Panc1 (cell line): ENCODE data around the gene ADGRB3. TPM values are rescaled to one million over a fixed set of nuclear protein-coding genes. Genes with fewer than 3 reads are reported as not detected.
"Not testable (repeated sequence)": the region's sequence is repeated elsewhere in the genome, so short reads cannot be mapped to it uniquely, and the experiment has no call there.

Experiments used
- ATAC-seq: fragments of 200-7000 bp; cut with Tn5 transposase; 2 replicates; pipeline ENCODE4 v1.9.1; 2020; ENCODE audit warnings: mild to moderate bottlenecking, moderate library complexity
- BruUV-seq: library from RNA; stranded (reverse); fragments of 400-500 nt; replicated peaks from 2 replicates; lab custom pipeline; 2021; lab: Mats Ljungman, UMichigan
- CTCF ChIA-PET: fragments of 300-600 bp; sonication (Branson Sonifier 250); formaldehyde crosslinking; loops from one replicate; lab custom pipeline; 2022; ENCODE audit warnings: antibody characterized with exemption; lab: Charles Lee
- POLR2A ChIA-PET: fragments of 300-600 bp; sonication (Branson Sonifier 250); formaldehyde crosslinking; loops from one replicate; lab custom pipeline; 2022; ENCODE audit warnings: antibody characterized with exemption; lab: Charles Lee
- DNase-seq: peaks from one replicate; pipeline ENCODE4 v3.0.0-alpha.2; 2010; ENCODE audit warnings: low read depth, low spot score
- H3K27ac ChIP-seq: 2 replicates; pipeline ENCODE4 v1.5.1; 2011; ENCODE audit warnings: mild to moderate bottlenecking, low read length, inconsistent platforms
- H3K27me3 ChIP-seq: fragments of 200-500 bp; sonication (Bioruptor generic); 2 replicates; pipeline ENCODE4 v1.6.0; 2014; ENCODE audit warnings: low read length, inconsistent platforms; ENCODE audit not compliant: control insufficient read depth, insufficient read depth
- H3K36me3 ChIP-seq: fragments of 200-500 bp; sonication (Bioruptor generic); 2 replicates; pipeline ENCODE4 v1.5.1; 2014; ENCODE audit warnings: inconsistent platforms, mild to moderate bottlenecking, low read length, moderate library complexity; ENCODE audit not compliant: control insufficient read depth, insufficient read depth
- H3K4me1 ChIP-seq: 2 replicates; pipeline ENCODE4 v1.5.1; 2011; ENCODE audit warnings: inconsistent platforms, mild to moderate bottlenecking, low read length, moderate library complexity; ENCODE audit not compliant: control insufficient read depth, insufficient read depth
- H3K4me3 ChIP-seq, 2 experiments: 2 replicates each; pipeline ENCODE4 v1.5.1; 2011 to 2012; ENCODE audit warnings: low read depth in 2 of 2, low read length in 2 of 2, mild to moderate bottlenecking in 2 of 2, inconsistent platforms in 1 of 2, moderate library complexity in 1 of 2
- H3K9me3 ChIP-seq: fragments of 200-500 bp; sonication (Bioruptor generic); 2 replicates; pipeline ENCODE4 v1.5.1; 2014; ENCODE audit warnings: low read depth, mild to moderate bottlenecking, inconsistent platforms, low read length, moderate library complexity; ENCODE audit not compliant: control insufficient read depth, insufficient read depth
- CTCF ChIP-seq: fragments of 450-650 bp; IDR thresholded peaks from 2 replicates; pipeline ENCODE4 v1.5.1; 2017; ENCODE audit warnings: mild to moderate bottlenecking
- POLR2AphosphoS5 ChIP-seq: IDR thresholded peaks from 2 replicates; pipeline ENCODE4 v1.6.1; 2012; ENCODE audit warnings: mild to moderate bottlenecking, low read depth, low read length, moderate library complexity
- SIN3A ChIP-seq: IDR thresholded peaks from 2 replicates; pipeline ENCODE4 v1.6.1; 2012; ENCODE audit warnings: low read depth, mild to moderate bottlenecking, low read length, moderate library complexity, borderline replicate concordance; ENCODE audit not compliant: insufficient read depth
- TCF7L2 ChIP-seq: IDR thresholded peaks from 2 replicates; pipeline ENCODE4 v1.6.1; 2011; ENCODE audit warnings: mild to moderate bottlenecking, low read depth, low read length, inconsistent platforms
- in situ Hi-C: cut with HindIII; loops from 2 replicates; pipeline ENCODE4 v1.10.0; 2016; ENCODE audit warnings: low sequenced_read_pairs, low pct_unique_long_range_greater_than_20kb
- intact Hi-C: fragments of 100-400 bp; cut with micrococcal nuclease; formaldehyde crosslinking; loops from one replicate; pipeline ENCODE4 v1.10.0; 2022; ENCODE audit not compliant: unreplicated experiment
- total RNA-seq: library from RNA; stranded (reverse); gene quantifications from one replicate; pipeline ENCODE4 v1.2.1, GENCODE V29; 2021; ENCODE audit not compliant: unreplicated experiment
- TF ChIP-seq, protein P1 (sequence below), 2 experiments: IDR thresholded peaks; 2 replicates each; pipeline ENCODE4 v1.6.1; 2011 to 2012; ENCODE audit warnings: low read depth in 2 of 2, control low read depth in 1 of 2, low read length in 1 of 2, mild to moderate bottlenecking in 1 of 2, moderate library complexity in 1 of 2; ENCODE audit not compliant: insufficient read depth in 1 of 2

ADGRB3 gene
- total RNA-seq, 1 experiment from 2014 or later: 0.10 TPM

GRCh38 chr6:68911334-68911733, 276.3 kb downstream of the ADGRB3 start:
- H3K27ac ChIP-seq: no peak overlapping the region
- in situ Hi-C loops: no loop called here
- intact Hi-C loops: no loop called here
- H3K4me1 ChIP-seq: no peaks in the 10 kb centered on the region
- H3K9me3 ChIP-seq: no peaks in the 10 kb centered on the region
- no peak for ATAC-seq
- no peaks in the 10 kb centered on the region for H3K27me3 ChIP-seq
- H3K36me3 ChIP-seq: no peaks in the 10 kb centered on the region
- BruUV-seq: no TSS peak
- ChIA-PET POLR2A (no interaction called here), CTCF (no interaction called here)
- DNase-seq: no peak
- no peak overlapping the region for H3K4me3 ChIP-seq
- TF ChIP-seq SIN3A: no peak
- TF ChIP-seq, protein P1, sequence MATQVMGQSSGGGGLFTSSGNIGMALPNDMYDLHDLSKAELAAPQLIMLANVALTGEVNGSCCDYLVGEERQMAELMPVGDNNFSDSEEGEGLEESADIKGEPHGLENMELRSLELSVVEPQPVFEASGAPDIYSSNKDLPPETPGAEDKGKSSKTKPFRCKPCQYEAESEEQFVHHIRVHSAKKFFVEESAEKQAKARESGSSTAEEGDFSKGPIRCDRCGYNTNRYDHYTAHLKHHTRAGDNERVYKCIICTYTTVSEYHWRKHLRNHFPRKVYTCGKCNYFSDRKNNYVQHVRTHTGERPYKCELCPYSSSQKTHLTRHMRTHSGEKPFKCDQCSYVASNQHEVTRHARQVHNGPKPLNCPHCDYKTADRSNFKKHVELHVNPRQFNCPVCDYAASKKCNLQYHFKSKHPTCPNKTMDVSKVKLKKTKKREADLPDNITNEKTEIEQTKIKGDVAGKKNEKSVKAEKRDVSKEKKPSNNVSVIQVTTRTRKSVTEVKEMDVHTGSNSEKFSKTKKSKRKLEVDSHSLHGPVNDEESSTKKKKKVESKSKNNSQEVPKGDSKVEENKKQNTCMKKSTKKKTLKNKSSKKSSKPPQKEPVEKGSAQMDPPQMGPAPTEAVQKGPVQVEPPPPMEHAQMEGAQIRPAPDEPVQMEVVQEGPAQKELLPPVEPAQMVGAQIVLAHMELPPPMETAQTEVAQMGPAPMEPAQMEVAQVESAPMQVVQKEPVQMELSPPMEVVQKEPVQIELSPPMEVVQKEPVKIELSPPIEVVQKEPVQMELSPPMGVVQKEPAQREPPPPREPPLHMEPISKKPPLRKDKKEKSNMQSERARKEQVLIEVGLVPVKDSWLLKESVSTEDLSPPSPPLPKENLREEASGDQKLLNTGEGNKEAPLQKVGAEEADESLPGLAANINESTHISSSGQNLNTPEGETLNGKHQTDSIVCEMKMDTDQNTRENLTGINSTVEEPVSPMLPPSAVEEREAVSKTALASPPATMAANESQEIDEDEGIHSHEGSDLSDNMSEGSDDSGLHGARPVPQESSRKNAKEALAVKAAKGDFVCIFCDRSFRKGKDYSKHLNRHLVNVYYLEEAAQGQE (IDR thresholded peaks at IDR 0.05; ENCODE audit: insufficient read depth in 1 of 2, low read depth in 2 of 2, low read length in 1 of 2): no peak
- TF ChIP-seq CTCF: no peak
- no peak for TF ChIP-seq TCF7L2
- TF ChIP-seq POLR2AphosphoS5: no peak

DNA sequence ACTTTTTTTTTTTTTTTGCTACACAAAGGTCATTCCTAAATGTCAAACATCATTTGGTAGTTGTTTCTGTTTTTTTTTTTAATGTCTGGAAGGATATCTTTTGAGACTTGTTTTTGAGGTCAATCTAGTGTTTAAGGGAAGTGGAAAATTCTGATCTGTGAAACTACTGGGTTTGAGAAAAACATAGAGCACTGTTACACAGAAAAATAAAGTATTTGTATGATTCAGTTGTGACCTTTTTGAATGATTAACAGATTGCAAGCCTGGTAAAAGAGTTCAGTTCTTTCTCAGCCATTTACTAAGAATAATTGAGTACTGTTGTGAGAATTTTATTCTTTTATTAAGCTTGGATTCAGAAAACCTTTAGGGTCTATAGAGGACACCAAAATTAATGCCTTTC, 276.7 kb downstream of the ADGRB3 start:
- CTCF ChIA-PET: no interaction called here
- POLR2A ChIA-PET: no interaction called here
- Histone ChIP-seq H3K36me3 (no peaks in the 10 kb centered on the region), H3K4me3 (no peak overlapping the region), H3K27me3 (no peaks in the 10 kb centered on the region), H3K9me3 (no peaks in the 10 kb centered on the region), H3K4me1 (no peaks in the 10 kb centered on the region), H3K27ac (no peak overlapping the region)
- DNase-seq (no peak), ATAC-seq (no peak)
- intact Hi-C loops: no loop called here
- TF ChIP-seq TCF7L2 (no peak), POLR2AphosphoS5 (no peak), CTCF (no peak), SIN3A (no peak)
- TF ChIP-seq, protein P1 (IDR thresholded peaks at IDR 0.05; ENCODE audit: insufficient read depth in 1 of 2, low read depth in 2 of 2, low read length in 1 of 2): no peak
- in situ Hi-C loops: no loop called here
- no TSS peak for BruUV-seq

DNA sequence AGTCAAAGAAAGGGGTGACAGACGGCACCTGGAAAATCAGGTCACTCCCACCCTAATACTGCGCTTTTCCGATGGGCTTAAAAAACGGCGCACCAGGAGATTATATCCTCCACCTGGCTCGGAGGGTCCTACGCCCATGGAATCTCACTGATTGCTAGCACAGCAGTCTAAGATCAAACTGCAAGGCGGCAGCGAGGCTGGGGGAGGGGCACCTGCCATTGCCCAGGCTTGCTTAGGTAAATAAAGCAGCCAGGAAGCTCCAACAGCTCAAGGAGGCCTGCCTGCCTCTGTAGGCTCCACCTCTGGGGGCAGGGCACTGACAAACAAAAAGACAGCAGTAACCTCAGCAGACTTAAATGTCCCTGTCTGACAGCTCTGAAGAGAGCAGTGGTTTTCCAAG, 277.7 kb downstream of the ADGRB3 start:
- intact Hi-C loops, in situ Hi-C loops, CTCF ChIA-PET, BruUV-seq, H3K27ac ChIP-seq, H3K9me3 ChIP-seq, DNase-seq, ATAC-seq, H3K4me3 ChIP-seq, H3K27me3 ChIP-seq, H3K4me1 ChIP-seq, H3K36me3 ChIP-seq, POLR2A ChIA-PET: not testable (repeated sequence)
